ENCODE data around the gene CDH12.
"Not testable (repeated sequence)": the region's sequence is repeated elsewhere in the genome, so short reads cannot be mapped to it uniquely, and the experiment has no call there.

CDH12 gene

DNA sequence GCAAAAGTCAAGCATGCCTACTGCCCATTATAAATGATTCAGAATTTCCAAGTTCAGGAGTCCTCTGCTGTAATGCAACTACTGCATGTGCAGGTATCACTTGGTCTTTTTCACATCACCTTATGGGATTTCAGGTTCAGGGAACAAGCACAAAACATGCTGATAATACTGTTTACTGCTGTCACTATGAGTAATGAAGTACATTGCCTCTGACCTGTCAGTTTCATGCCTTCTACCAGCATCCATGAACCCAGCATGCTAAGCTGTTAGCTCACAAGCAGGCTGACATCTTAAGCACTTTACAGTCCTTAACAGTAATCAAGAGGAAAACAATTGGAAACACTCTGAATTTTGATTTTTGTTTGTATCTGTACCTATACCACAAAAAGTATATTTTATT, 743.8 kb downstream of the CDH12 start:
- no peak for DNase-seq

DNA sequence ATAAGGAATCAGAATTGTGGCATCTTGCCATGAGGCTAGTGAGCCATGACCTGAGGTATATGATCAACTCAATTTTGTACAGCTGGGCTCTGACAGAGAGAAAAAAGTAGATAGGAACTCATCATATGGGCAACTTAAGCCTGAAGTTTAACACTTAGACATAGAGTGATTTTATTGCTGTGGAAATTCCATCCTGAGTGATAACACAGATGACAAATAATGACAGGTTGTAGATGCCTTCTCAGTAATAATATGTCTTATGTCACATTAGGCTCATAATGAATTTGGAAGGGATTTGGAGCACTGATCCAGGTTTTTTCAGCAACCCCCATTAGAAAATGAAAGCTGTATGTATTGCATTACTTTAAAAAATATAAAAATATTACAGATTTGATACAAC, 744.6 kb downstream of the CDH12 start:
- no peak for DNase-seq

DNA sequence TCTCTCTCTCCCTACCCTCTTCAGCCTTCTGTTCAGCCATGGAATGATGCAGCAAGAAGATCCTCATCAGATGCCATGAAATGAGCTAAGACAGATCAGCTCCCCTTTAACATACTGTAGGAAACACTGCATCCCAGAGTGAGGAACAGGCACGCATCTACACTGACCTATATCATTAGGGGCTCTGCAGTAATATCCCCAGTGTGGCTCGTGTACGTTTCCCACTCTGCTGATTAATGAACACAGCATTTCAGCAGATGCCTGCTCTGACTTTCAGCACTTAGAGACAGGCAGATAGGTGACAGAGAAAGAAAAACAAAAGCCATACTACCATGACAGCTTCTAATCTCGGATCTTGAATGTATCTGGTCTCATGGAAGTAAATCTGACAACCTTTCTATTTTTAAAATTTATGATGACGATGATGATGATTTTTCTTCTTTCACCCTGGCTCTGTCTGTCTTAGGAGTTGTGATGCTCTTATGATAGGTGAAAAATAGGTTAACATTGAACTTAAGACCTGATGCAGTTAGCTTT, 750.3 kb downstream of the CDH12 start:
- DNase-seq = no peak

DNA sequence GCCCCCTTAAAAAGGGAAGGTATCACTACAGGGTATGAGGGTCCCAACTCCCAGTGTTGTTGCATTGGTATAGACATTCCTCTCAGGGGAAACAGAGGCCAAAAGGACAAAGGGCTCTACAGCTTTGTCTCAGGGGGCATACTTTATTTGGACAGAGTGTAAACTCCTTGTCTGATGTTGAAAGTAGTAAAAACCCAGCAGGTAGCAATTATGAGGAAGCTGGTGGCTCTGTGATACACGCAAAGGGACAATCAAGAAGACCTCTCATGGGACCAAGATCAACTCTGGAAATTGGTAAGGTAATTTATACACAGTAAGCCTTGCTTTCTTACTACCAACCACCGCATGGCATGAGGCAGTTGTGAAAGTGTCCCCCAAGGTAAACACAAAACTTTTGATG, 764.6 kb downstream of the CDH12 start:
- DNase-seq = no peak

DNA sequence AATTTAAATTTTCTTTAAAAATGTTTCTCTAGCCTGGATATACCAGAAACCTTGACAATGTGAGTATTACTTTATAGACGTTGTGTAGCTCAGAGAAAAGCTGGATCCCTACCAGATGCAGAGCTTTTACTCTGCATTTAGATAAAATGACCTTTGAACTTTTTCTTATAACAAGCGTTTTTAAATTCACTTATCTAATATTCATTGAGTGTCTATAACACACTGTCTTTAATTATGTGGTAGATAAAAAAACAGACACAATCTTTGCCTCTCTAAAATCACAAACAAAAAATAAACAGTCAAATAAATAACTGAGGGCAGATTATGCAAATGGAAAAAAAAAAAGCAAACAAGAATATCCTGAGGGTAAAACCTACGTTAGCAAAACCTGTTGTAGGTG, 773.6 kb downstream of the CDH12 start:
- no peak for DNase-seq

DNA sequence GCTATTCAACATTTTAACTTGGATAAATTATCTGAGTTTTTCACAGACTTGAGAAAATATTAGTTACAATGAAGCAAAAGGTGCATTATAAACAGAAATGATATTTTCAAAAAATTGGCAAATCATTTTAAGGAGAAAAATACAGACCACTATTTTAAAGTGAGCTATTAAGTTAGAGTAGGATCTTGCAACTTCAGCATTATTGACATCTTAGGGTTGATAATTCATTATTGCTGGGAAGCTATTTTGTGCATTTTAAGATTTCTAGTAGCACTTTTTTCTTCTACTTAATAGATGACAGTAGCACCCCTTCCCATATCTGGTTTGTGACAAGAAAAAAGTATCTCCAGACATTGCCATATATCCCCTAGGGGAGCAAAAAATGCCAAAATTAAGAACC, 774.1 kb downstream of the CDH12 start:
- DNase-seq = no peak

DNA sequence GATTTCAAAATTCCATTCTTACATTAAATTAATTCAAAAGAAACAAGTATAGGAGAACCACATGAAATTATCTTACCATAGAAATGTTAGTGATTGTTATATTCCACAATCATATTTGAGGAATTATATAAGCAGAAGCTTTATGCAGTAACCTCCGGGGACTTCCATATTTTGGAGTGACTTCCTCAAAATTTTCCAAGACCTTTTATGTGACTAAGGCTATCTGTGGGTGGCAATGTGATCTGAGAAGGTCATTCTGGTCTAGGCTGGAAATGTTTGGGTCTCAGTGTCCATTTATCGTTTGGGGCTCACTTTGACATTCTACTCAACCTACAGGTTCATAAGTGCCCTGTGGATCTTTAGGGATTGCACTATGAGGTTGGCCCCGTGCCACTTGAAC, 776.6 kb downstream of the CDH12 start:
- DNase-seq = no peak

DNA sequence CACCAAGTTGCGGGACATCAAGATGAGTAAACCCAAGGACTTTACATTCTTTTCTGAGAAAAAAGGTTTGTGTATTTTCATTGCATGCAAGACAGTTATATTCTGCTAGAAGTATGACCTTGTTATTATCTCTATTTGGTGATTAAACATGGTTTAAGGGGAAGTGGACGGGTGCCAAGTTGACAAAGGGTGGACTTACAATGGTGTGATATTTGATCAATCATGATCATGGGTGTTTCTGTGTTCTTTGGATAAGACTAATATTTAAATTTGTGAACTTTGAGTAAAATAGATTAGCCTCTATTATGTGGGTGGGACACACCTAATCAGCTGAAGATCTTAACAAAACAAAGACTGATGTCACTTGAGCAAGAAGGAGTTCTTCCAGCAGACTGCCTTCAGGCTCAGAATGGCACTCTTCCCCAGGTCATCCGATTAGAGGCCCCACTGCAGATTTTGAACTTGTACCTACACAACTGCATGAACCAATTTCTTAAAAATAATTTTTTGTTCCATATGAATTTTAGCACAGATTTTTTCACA, 782.9 kb downstream of the CDH12 start:
- no peak for DNase-seq

DNA sequence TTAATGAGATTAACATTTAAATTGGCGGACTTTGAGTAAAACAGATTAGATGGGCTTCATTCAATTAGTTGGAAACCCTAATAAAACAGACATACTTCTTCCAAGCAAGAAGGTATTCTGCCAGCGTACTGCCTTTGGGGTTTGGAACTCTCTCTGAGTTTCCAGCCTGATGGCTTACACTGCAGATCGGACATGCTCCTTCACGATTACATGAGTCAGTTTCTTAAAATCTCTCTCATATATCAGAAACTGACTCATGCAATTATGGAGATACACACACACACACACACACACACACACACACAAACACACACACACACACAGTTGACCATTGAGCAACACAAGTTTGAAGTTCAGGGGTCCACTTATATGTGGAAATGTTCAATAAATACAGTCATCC, 789.4 kb downstream of the CDH12 start:
- no peak for DNase-seq

DNA sequence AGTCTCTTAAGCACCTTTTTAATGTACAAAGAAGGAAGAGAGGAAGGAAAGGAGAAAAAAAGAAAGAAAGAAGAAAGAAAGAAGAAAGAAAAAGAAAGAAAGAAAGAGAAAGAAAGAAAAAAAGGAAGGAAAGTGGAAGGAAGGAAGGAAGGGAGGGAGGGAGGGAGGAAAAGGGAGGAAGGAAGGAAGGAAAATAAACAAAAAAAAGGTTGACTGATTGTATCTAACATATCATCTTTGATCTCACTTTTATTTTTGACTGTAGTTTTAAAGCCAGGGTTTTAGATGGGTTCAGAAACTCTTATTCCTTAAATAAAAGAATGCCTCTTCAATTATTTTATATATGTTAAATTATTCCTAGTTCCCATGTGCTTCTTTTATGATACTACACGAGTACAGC, 794.5 kb downstream of the CDH12 start:
- DNase-seq = no peak

DNA sequence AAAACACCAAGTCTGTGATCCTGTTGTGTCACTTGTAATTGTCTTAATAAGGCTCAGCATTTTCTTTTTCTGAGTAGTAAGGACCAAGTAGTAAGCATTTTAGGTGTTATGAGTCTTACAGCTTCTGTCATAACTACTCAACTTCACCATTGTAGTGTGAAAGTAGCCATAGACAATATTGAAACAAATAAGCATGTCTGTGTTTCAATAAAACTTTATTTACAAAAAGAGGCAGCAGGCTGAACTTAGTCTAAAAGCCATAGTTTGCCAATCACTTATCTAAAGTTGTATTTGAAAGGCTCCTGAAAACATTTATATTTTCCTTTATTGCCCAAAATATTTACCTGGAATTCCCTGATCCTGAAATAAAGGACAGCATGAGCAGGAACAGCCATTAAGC, 796.1 kb downstream of the CDH12 start:
- no peak for DNase-seq

DNA sequence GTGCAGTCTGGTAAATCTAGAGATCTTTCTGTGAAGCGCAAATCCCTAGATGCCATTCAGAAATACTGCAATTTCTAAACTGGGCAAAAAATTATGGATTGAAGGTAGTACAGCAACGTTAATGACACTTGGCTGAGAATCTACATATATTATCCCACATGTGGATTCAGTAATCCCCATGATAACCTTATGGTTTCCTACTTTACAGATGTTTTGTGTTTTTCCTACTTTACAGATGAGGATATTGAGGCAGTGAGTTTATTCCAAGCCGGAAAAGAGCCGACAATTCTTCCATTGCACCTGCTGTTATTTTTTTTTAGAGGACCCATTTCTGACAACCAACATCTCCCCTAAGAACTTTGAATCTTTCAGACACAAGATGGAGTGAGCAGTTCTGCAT, 796.5 kb downstream of the CDH12 start:
- no peak for DNase-seq

DNA sequence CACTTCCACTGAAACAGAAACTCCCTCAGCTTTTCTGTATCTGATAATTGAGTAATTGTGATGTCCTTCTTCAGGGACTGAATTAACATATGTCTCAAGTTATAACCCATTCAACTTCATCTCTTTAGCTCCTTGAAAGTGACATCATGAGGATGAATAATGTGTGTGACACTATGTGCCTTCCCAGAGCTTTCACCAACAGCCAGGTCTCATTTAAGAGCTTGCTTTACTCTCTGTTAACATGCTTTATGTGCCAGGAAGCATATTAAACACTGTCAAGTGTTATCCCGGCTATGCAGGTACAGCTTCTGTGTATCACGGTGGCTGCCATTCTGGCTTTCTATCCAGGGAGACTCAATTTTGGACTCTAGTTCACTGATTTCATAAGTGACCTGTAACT, 799.9 kb downstream of the CDH12 start:
- DNase-seq = no peak

DNA sequence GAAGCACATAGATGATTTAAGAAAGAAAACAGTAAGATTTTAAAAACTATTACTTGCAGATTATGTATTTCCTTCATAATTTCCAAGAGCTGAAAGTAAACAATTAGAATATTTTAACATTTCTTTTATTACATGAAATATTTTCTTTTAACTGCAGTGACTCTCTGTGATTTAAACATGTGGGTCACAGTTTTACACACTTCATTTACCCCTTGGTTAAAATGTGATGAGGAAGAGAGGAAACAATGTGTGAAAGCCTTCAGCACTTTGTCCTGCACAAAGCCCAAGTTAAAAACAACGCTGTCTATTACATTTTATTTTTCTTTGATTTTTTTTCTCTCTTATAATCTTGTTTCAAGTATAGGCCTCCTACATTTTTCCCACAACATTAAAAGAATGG, 801.3 kb downstream of the CDH12 start:
- no peak for DNase-seq

DNA sequence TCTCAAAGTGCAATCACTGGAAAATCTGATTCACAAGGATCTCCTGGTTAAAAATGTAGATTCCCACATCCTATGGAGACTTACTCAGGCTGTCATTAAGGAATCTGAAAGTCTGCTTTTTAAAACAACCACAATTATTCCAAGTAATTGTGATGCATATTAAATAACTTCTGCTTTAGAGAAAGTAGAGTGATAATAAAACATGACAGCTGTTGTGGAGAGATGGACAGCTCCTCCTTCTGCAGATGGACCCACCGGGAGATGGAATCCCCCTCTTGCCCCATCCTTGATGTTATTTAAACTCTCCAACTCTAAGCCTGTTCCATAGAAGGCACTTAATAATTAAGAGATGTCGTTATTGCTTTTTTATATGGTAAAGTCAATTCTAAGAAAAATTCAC, 802.2 kb downstream of the CDH12 start:
- no peak for DNase-seq

DNA sequence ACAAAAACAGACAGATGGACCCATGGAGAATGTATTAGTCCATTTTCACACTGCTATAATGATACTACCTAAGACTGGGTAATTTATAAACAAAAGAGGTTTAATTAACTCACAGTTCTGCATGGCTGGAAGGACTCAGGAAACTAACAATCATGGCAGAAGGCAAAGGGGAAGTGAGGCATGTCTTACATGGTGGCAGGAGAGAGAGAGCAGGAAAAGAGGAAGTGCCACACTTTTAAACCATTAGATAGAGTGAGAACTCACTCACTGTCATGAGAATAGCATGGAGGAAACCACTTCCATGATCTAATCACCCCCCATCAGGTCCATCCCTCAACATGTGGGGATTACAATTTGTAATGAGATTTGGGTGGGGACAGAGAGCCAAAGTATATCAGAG, 808.9 kb downstream of the CDH12 start:
- DNase-seq = no peak

DNA sequence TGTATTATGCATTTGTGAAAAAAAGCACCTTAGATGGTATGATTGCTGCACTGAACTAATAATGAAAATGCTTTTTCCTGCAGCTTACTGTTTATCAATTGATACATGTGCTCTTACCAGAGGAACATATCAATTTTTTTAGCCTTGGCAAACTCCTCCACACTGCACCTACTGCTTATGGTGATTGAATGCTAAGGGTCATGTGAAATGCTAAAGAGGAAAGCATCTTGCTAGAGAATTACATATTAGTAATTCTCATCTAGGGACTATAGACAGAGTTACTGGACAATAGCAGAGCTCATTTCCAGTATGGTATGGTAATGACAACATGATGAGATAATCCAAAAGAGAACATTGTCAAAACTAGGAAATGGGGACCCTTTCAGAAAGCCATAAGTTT, 817.1 kb downstream of the CDH12 start:
- no peak for DNase-seq

DNA sequence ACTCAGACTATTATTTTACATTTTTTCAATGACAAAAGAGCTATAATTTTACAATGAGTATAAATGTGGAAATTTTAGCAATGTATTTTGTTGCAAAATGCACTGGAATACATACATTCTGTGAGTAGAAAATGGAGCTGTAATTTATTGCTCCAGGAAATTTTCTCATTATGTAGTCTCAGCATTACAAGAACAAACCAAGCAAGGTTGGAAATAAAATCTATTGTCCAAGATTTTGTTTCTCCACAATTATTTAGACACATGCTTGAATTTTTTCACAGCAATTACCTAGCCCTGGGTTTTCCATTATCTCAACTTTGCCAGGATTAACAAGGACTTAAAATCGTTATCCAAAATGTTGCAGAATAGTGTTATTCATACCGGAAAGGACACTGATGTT, 820.1 kb downstream of the CDH12 start:
- DNase-seq = no peak

DNA sequence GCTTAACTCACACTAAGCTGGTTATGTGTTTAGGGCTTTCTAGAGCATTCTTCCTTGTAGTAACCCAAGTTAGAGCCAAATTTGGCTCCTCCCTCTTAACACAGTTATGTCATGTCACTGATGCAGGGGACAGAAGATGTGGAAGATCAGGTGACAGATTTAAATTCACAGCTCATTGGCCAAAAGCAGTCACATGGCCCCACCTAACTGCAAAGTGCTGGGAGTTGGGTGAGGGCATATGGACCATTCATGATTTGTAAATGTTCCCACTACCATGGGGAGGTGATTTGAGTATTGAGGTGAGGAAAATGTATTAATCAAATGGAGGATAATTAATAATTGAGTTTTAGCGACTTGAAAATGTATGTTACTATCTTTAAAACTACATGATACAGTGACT, 829.4 kb downstream of the CDH12 start:
- DNase-seq = no peak

DNA sequence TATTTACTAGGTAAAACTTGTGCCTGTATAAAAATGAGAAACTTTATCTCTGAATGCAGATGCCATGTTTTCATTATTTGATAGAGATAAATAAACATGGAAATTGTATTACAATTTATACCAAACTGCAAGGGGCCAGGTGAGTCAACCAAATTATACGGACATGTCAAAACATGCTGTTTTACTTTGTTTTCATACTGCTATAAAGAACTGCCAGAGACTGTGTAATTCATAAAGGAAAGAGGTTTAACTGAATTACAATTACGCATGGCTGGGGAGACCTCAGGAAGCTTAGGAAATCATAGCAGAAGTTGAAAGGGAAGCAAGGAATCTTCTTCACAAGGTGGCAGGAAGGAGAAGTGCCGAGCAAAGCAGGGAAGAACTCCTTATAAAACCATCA, 840.3 kb downstream of the CDH12 start:
- not testable (repeated sequence) for DNase-seq

DNA sequence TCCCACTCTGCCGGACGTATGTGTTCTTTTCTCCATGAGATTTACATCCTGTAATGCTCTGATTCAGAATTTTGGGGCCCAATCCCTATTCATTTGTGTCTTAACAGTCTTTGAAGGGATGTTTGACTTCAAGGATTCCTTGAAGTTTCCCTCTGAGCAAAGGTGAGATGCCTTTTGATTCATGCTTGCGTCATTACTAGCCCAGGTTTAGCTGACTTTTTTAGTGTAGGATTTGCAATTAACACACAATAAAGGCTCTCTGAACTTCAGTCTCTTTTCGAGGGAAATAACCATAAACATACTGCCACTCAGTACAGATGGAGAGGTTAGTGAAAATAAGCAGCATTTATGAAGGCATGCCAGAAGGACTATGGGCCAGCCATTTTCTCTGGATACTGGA, 842.3 kb downstream of the CDH12 start:
- not testable (repeated sequence) for DNase-seq

DNA sequence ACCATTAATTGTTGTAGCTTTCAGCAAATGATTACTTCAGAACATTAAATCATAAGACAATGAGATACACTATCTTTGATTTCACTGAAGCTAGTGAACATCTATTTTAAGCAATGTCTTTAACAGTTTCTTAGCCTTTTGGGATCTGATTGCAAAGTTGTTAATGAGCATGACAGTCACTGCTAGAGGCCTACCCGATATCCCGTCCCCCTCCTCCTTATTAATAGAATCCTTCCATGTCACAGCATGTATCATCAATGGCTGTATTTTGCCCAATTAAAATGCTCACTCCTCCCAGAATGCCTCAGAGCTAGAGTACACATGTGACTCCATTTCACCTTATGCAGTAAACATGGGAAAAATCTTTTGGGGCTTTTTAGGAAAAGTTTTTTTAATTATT, 852.0 kb downstream of the CDH12 start:
- DNase-seq = not testable (repeated sequence)

DNA sequence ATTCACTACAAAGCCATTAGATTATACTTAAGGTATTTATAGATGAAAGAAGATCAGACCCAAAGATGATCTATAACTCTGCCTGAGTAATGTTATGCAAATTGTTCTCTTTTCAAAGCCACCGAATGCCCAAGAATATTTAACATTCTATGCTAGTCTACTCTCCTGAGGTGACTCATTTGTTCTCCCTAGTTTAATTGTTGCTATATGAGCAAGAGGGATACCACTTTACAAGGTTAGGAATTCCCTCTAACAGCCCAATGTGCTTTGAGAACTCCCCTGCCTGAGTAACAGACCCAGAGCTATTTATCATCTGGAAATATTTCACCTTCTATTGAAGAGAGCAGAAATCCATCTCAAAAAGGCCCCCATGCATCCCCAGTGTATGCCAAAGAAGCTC, 867.3 kb downstream of the CDH12 start:
- DNase-seq = not testable (repeated sequence)

DNA sequence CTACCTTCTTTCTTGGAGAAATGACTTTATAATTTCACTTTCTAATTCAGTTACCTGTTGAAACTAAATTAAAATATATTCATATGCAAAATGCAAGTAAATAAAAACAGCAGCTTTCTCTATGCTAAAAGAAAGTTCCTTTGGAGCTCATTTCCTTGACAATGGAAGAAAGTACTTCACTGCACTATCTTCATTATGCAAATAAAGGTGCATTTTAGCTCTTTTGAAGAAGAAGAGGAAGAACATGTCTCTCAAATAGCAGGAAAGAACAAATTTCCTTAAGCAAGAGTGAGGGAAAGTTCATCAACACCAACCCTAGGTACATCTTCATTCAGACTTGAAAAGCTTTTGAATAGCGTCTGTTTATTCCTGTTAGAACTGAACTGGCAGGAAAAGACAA, 901.6 kb downstream of the CDH12 start:
- not testable (repeated sequence) for DNase-seq

DNA sequence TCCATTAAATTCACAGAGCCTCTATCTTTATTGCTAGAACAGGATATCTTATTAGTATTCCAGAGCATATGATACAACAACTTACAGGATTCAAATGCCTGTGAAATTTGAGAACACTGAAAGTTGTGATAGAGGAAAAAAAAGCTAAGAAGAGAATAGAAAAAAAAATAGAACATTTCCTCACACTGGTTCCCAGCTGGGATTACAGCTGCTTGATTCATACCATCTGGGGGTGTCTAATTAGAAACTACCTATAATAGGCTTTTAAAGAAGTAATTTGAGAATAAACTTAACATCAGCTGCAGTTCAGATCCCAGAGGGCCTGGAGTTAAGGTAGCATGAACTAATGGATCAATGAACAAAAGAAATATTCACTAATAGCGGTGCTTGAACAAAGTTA, 922.0 kb downstream of the CDH12 start:
- DNase-seq = no peak
